Activated CD4-positive, alpha-beta memory T cell treated with anti-CD3 and anti-CD28 coated beads for 36 hours (primary cell): ENCODE results near the gene NPBWR2. TPM values are rescaled to one million over a fixed set of nuclear protein-coding genes. Genes with fewer than 3 reads are reported as not detected.
"Not testable (repeated sequence)": the region's sequence is repeated elsewhere in the genome, so short reads cannot be mapped to it uniquely, and the experiment has no call there.

Experiments
- CTCF ChIA-PET: fragments of 350-600 bp; sonication (Branson Sonifier 250); formaldehyde crosslinking; loops from one replicate; lab custom pipeline; 2021; ENCODE audit warnings: antibody characterized with exemption, inconsistent platforms; lab: Charles Lee
- POLR2A ChIA-PET: fragments of 350-600 bp; sonication (Branson Sonifier 250); formaldehyde crosslinking; loops from one replicate; lab custom pipeline; 2021; ENCODE audit warnings: antibody characterized with exemption; lab: Charles Lee
- DNase-seq: peaks from one replicate; pipeline ENCODE4 v3.0.0-alpha.2; 2020
- H3K27ac Mint-ChIP-seq: one replicate; pipeline ENCODE4 v1.8.0; 2021; ENCODE audit warnings: mixed read lengths
- H3K27me3 Mint-ChIP-seq: one replicate; pipeline ENCODE4 v1.8.0; 2021; ENCODE audit warnings: mixed read lengths
- H3K36me3 Mint-ChIP-seq: one replicate; pipeline ENCODE4 v1.8.0; 2021; ENCODE audit warnings: mixed read lengths
- H3K4me1 Mint-ChIP-seq: one replicate; pipeline ENCODE4 v1.8.0; 2021; ENCODE audit warnings: low read depth, mixed read lengths
- H3K4me3 Mint-ChIP-seq: one replicate; pipeline ENCODE4 v1.8.0; 2021; ENCODE audit warnings: mild to moderate bottlenecking, mixed read lengths
- H3K9me3 Mint-ChIP-seq: one replicate; pipeline ENCODE4 v1.8.0; 2021; ENCODE audit warnings: mixed read lengths
- intact Hi-C: fragments of 100-400 bp; cut with micrococcal nuclease; formaldehyde crosslinking; loops from one replicate; pipeline ENCODE4 v1.15.1; 2023
- total RNA-seq, 2 experiments: library from RNA; stranded (reverse); gene quantifications; one replicate each; pipeline ENCODE4 v1.2.3, GENCODE V29; 2021

Gene NPBWR2
- total RNA-seq, 2 experiments from 2014 or later = not detected

DNA sequence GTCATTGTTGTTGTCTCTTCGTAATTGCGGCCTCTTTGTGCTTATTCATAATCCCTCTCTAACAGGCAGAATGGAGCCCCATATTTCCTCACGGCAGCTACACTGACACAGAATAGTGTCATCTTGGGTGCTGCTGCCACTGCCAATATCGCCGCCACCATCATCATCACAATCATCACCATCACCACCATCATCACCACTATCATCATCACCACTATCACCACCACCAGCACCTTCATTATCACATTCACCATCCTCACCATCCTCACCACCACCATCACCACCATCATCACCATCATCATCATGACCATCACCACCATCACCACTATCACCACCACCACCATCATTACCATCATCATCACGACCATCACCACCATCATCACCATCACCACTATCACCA, 10.8 kb downstream of the NPBWR2 start:
- POLR2A ChIA-PET = no interaction called here
- Mint-ChIP-seq H3K4me3 (no peak overlapping the region), H3K27me3 (peaks cover 7% of the 10 kb centered on the region), H3K27ac (no peak overlapping the region), H3K4me1 (peaks cover 7% of the 10 kb centered on the region), H3K9me3 (no peaks in the 10 kb centered on the region), H3K36me3 (no peaks in the 10 kb centered on the region)
- DNase-seq = no peak
- CTCF ChIA-PET = interaction anchor here (1.6 kb wide), 1 partner anchor 13 kb away, joined by 5 read pairs; the partner anchor contains the start of gene LKAAEAR1
- intact Hi-C loops = no loop called here

DNA sequence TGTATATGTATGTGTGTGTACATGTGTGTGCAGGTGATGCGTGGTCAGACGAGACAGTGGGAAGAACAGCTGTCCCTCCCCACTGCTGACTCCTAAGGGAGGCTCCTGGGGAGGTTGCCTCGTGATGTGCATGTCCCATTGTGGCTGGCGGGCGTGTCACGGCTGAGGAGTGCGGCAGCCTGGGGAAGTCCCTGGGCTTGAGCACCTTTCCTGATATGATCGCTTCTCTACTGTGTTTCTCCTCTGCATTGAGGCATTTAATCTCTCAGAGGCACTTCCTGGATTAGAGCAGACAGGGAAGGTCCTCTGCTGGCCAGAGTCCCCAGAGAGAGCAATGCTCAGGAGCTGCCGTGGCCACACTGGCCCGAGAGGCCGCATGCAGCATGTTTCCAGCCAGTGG, 11.4 kb downstream of the NPBWR2 start:
- peak; percentile 42 for DNase-seq
- ChIA-PET POLR2A (no interaction called here), CTCF (interaction anchor here (1.3 to 1.6 kb wide), 2 partner anchors 13 to 24 kb away, joined by 4 to 5 read pairs; partner anchors contain the start of gene LKAAEAR1)
- Mint-ChIP-seq H3K4me1 (peaks cover 3% of the 10 kb centered on the region), H3K27me3 (peaks cover 1% of the 10 kb centered on the region), H3K4me3 (no peak overlapping the region), H3K27ac (no peak overlapping the region), H3K36me3 (no peaks in the 10 kb centered on the region), H3K9me3 (no peaks in the 10 kb centered on the region)
- intact Hi-C loops = no loop called here

DNA sequence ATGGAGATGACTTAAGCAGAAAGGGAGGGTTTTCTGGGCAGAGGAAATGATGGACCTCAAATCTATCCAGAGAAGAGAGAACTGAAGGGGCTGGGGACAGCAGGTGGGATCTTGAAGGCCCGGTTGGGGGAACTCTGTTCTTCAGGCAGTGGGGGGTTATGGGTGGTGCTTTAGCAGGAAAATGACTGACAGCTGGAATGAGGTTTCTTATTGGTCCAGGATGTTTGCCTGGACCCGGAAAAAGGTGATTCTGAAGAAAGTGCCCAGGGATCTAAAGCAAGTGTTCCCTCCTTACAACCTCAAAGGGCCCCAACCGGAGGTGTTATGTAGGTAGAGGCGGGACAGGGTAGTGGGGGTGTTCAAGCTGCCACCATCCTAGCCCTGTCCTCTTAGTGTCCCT, 11.9 kb downstream of the NPBWR2 start:
- H3K4me3 Mint-ChIP-seq = no peak overlapping the region
- ChIA-PET CTCF (interaction anchor here (1.3 to 1.6 kb wide), 2 partner anchors 12 to 25 kb away, joined by 4 to 5 read pairs; partner anchors contain the start of gene LKAAEAR1), POLR2A (no interaction called here)
- H3K9me3 Mint-ChIP-seq = no peaks in the 10 kb centered on the region
- H3K4me1 Mint-ChIP-seq = peaks cover under 1% of the 10 kb centered on the region
- H3K27me3 Mint-ChIP-seq = no peaks in the 10 kb centered on the region
- intact Hi-C loops = no loop called here
- no peak overlapping the region for H3K27ac Mint-ChIP-seq
- no peaks in the 10 kb centered on the region for H3K36me3 Mint-ChIP-seq
- no peak for DNase-seq

DNA sequence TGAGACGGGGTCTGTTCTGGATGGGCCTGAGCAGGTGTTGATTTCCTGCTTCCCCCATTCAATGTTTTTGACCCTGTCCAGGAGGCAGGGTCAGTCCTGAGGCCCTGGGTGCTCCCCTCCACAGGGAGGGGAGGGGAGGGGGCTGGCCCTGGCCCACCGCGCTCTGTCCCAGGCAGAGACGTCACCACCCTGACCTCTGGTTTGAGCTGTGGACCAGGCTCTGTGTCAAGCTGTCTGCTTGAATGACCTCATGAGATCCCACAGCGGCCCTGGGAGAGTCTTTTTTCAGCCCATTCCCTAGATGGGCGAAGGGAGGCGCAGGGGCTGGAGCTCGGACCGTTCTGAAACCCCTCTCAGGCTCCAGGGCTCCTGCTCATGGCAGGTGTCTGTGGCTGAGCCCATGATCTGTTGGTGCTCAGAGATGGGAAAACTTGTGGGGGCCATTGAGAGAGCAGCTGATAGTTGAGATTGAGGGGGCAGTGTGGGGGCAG, 14.3 kb downstream of the NPBWR2 start:
- DNase-seq = no peak
- Mint-ChIP-seq H3K4me1 (no peaks in the 10 kb centered on the region), H3K4me3 (no peak overlapping the region), H3K9me3 (peaks cover 3% of the 10 kb centered on the region), H3K27me3 (no peaks in the 10 kb centered on the region), H3K27ac (no peak overlapping the region), H3K36me3 (no peaks in the 10 kb centered on the region)
- CTCF ChIA-PET = no interaction called here
- intact Hi-C loops = no loop called here
- POLR2A ChIA-PET = no interaction called here

DNA sequence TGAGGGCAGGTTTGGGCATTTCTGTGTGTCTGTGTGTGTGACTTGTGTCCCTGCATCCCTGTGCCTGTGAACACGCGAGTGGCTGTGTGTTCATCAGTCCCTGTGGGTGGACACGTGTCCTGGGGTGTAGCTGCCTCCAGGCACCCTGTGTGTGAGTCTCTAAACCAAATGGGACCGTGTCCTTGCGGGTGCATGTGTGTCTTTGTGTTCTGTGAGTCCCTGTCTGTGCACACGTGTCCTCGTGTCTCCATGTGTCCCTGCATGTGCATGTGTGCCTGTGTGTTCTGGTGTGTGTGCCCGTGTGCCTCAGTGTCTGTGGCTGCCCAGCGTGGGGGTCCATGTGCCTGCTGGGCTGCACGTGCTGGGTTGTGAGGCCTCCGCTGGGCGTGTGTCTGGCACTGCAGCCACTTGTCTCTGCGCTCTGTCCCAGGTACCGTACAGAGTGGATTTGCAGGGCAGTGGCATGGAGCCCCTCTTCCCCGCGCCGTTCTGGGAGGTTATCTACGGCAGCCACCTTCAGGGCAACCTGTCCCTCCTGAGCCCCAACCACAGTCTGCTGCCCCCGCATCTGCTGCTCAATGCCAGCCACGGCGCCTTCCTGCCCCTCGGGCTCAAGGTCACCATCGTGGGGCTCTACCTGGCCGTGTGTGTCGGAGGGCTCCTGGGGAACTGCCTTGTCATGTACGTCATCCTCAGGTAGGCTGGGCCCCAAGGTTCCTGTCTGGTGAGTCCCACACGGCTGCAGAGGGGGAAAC, 14.9 kb downstream of the NPBWR2 start:
- ChIA-PET POLR2A (no interaction called here), CTCF (interaction anchor here (1.0 to 1.1 kb wide), 2 partner anchors 10 to 451 kb away, joined by 3 read pairs; no protein-coding TSS in a partner anchor)
- Mint-ChIP-seq H3K27ac (no peak overlapping the region), H3K9me3 (peaks cover 9% of the 10 kb centered on the region), H3K36me3 (no peaks in the 10 kb centered on the region), H3K4me3 (no peak overlapping the region), H3K27me3 (no peaks in the 10 kb centered on the region), H3K4me1 (no peaks in the 10 kb centered on the region)
- DNase-seq = no peak
- intact Hi-C loops = no loop called here

DNA sequence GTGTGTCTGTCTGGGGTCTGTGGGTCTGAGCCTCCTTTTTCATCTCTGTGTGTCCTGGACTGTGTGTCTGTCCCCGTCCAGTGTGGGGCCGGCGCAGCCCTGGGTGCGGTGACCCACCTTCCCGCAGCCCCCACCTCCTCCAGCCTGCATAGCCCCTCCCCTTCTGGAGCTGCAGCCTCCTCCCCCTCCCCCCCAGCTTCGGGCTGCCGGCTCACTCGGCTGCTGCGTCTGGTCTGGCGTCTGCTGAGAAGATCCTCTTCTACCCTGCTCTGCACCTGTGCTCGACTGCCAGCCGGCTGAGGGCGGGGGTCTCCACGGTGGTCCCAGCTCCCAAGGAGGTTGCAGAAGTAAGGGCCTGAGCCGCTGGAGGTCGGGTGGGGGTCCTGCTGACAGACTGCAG, 15.6 kb downstream of the NPBWR2 start:
- intact Hi-C loops = no loop called here
- Mint-ChIP-seq H3K4me3 (no peak overlapping the region), H3K27ac (no peak overlapping the region), H3K4me1 (no peaks in the 10 kb centered on the region), H3K27me3 (no peaks in the 10 kb centered on the region), H3K36me3 (no peaks in the 10 kb centered on the region), H3K9me3 (peaks cover 9% of the 10 kb centered on the region)
- ChIA-PET CTCF (interaction anchor here (1.0 to 1.1 kb wide), 2 partner anchors 11 to 450 kb away, joined by 3 read pairs; no protein-coding TSS in a partner anchor), POLR2A (no interaction called here)
- DNase-seq = no peak

DNA sequence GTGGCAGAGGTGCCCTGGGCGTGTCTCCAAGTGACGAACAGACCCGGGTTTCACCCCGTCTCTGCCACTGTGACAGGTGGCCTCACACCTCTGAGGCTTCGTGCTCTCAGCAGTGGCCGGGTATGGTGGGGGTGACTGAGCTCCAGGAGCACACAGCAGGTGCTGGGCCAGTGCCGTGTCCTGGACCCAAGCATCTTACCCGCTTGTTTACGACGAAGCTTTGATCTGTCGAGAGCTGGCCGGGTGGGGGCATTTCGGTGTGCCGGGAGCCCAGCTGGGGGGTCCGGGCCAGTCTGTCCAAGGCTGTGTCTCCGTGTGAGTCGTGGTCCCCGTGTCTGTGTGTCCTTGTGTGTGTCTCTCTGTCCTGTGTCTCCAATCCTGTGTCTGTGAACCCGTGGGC, 16.0 kb downstream of the NPBWR2 start:
- intact Hi-C loops = no loop called here
- Mint-ChIP-seq H3K4me1 (no peaks in the 10 kb centered on the region), H3K4me3 (no peak overlapping the region)

DNA sequence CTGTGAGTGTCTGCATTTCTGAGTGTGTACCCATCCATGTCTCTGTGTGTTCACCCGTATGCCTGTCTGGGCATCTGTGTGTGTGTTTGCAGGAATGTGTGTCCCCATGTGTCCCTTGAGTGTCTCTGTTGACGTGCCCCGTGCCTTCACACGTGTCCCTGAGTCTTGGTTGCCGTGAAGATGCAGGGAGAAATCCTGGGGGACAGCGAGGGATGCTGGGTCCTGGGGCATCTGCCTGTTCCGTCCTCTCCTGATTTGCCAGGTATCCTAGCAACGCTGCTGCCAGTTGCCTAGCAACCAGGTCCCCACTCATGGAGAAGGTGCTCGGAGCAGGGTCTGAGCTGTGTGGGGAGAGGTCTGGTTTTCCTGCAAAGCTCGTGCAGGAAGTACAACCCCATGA, 17.2 kb downstream of the NPBWR2 start:
- intact Hi-C loops = no loop called here
- no peak overlapping the region for H3K27ac Mint-ChIP-seq
- ChIA-PET CTCF (interaction anchor here (1.9 kb wide), 1 partner anchor 31 kb away, joined by 7 read pairs; no protein-coding TSS in a partner anchor), POLR2A (no interaction called here)
- no peaks in the 10 kb centered on the region for H3K36me3 Mint-ChIP-seq
- H3K4me1 Mint-ChIP-seq = no peaks in the 10 kb centered on the region
- DNase-seq = no peak
- no peak overlapping the region for H3K4me3 Mint-ChIP-seq
- no peaks in the 10 kb centered on the region for H3K27me3 Mint-ChIP-seq
- peaks cover 9% of the 10 kb centered on the region for H3K9me3 Mint-ChIP-seq

More for the DNA sequence above, 16.0 kb downstream of the NPBWR2 start:
- POLR2A ChIA-PET = no interaction called here
- H3K27ac Mint-ChIP-seq = no peak overlapping the region
- CTCF ChIA-PET = interaction anchor here (1.0 to 1.1 kb wide), 2 partner anchors 11 to 450 kb away, joined by 3 read pairs; no protein-coding TSS in a partner anchor
- H3K9me3 Mint-ChIP-seq = peaks cover 9% of the 10 kb centered on the region
- DNase-seq = no peak
- H3K36me3 Mint-ChIP-seq = no peaks in the 10 kb centered on the region
- no peaks in the 10 kb centered on the region for H3K27me3 Mint-ChIP-seq

DNA sequence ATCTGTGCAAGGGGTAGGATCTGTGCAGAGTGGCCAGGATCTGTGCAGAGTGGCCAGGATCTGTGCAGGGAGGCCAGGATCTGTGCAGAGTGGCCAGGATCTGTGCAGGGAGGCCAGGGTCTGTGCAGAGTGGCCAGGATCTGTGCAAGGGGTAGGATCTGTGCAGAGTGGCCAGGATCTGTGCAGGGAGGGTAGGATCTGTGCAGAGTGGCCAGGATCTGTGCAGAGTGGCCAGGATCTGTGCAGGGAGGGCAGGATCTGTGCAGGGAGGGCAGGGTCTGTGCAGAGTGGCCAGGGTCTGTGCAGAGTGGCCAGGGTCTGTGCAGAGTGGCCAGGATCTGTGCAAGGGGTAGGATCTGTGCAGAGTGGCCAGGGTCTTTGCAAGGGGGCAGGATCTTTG, 18.8 kb downstream of the NPBWR2 start:
- DNase-seq, H3K36me3 Mint-ChIP-seq, H3K9me3 Mint-ChIP-seq, POLR2A ChIA-PET, intact Hi-C loops, H3K27me3 Mint-ChIP-seq, H3K4me3 Mint-ChIP-seq, H3K27ac Mint-ChIP-seq, H3K4me1 Mint-ChIP-seq: not testable (repeated sequence)
- CTCF ChIA-PET = interaction anchor here (1.2 kb wide), 1 partner anchor 13 kb away, joined by 3 read pairs; no protein-coding TSS in a partner anchor

DNA sequence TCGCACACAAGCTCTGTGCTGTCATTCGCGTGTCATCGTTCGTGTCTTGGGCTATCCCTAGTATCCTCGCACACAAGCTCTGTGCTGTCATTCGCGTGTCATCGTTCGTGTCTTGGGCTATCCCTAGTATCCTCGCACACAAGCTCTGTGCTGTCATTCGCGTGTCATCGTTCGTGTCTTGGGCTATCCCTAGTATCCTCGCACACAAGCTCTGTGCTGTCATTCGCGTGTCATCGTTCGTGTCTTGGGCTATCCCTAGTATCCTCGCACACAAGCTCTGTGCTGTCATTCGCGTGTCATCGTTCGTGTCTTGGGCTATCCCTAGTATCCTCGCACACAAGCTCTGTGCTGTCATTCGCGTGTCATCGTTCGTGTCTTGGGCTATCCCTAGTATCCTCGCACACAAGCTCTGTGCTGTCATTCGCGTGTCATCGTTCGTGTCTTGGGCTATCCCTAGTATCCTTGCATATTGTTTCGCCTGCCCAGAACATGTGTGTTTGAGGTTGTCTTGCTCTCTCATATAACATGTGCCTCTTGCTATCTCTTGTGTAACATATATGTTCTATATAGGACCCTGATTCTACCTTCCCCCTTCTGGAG, 20.0 kb downstream of the NPBWR2 start:
- H3K27ac Mint-ChIP-seq, CTCF ChIA-PET, POLR2A ChIA-PET, H3K9me3 Mint-ChIP-seq, DNase-seq, H3K36me3 Mint-ChIP-seq, H3K27me3 Mint-ChIP-seq, intact Hi-C loops, H3K4me3 Mint-ChIP-seq: not testable (repeated sequence)
- peaks cover 12% of the 10 kb centered on the region for H3K4me1 Mint-ChIP-seq

DNA sequence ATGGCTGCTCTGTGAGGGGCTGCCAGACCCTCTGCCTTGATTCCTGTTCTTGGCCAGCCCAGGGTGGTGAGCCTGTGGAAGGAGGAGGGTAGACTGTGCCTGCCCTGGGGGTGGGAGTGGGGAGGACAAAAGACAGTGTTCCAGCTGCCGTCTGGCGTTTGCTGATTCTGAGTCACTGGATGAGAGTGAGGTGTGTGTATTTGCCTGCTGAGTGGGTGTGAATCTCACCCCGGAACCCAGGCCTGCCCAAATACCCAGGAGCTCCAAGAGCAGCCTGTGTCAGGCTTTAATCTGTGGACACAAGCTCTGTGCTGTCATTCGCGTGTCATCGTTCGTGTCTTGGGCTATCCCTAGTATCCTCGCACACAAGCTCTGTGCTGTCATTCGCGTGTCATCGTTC, 20.6 kb downstream of the NPBWR2 start:
- Mint-ChIP-seq H3K27ac (no peak overlapping the region), H3K4me1 (peaks cover 16% of the 10 kb centered on the region), H3K4me3 (no peak overlapping the region), H3K27me3 (peaks cover 3% of the 10 kb centered on the region), H3K36me3 (no peaks in the 10 kb centered on the region), H3K9me3 (peaks cover 9% of the 10 kb centered on the region)
- intact Hi-C loops = no loop called here
- DNase-seq = no peak
- ChIA-PET CTCF (no interaction called here), POLR2A (no interaction called here)

DNA sequence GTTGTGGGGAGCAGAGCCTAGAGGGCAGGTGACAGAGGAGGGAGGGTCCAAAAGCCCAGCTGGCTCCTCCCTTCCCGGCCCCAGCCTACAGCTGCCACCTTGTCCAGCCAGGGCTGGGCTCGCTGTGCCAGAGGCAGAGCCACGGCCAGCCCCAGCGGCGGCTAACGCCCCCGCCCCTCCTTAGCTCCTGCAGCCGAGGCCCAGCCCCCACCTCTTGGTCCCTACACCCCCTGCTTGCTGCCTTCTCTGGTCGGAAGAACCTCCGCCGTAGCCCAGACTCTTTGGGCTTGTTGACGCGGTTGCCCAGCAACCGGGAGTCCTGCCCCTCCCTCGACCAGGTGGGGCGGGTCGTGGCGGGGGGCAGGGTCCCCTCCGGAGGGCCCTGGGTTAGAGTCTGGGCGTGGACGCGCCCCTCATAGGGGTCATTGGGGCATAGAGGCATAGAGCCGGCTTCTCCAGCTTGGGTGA, 22.6 kb downstream of the NPBWR2 start:
- Mint-ChIP-seq H3K4me1 (peaks cover 20% of the 10 kb centered on the region), H3K36me3 (no peaks in the 10 kb centered on the region), H3K27ac (no peak overlapping the region), H3K9me3 (peaks cover 9% of the 10 kb centered on the region), H3K27me3 (peaks cover 3% of the 10 kb centered on the region), H3K4me3 (peak overlapping the region; percentile 67)
- CTCF ChIA-PET = interaction anchor here (0.7 to 5.1 kb wide), 5 partner anchors 18 to 201 kb away, joined by 4 to 51 read pairs (median 11); no protein-coding TSS in a partner anchor
- intact Hi-C loops = no loop called here
- POLR2A ChIA-PET = interaction anchor here (1.2 kb wide), 1 partner anchor 219 kb away, joined by 3 read pairs; the partner anchor contains the start of gene TPD52L2
- no peak for DNase-seq
